Ishikawa (cell line): ENCODE measurements around the gene PRCC.

Source experiments
- CEBPB ChIP-seq: IDR thresholded peaks from 2 replicates; pipeline ENCODE4 v1.6.1; 2012
- CREB1 ChIP-seq: IDR thresholded peaks from 2 replicates; pipeline ENCODE4 v1.6.1; 2012; ENCODE audit warnings: low read depth
- EGR1 ChIP-seq: IDR thresholded peaks from 2 replicates; pipeline ENCODE4 v1.6.1; 2012
- EP300 ChIP-seq: IDR thresholded peaks from 2 replicates; pipeline ENCODE4 v1.6.1; 2012; ENCODE audit warnings: borderline replicate concordance
- FOXM1 ChIP-seq: IDR thresholded peaks from 2 replicates; pipeline ENCODE4 v1.6.1; 2012; ENCODE audit warnings: low read depth, borderline replicate concordance
- NFIC ChIP-seq: IDR thresholded peaks from 2 replicates; pipeline ENCODE4 v1.6.1; 2012
- RAD21 ChIP-seq: IDR thresholded peaks from 2 replicates; pipeline ENCODE4 v1.6.1; 2012; ENCODE audit warnings: low read depth
- TAF1 ChIP-seq: IDR thresholded peaks from 2 replicates; pipeline ENCODE4 v1.6.1; 2012; ENCODE audit warnings: low read depth, mild to moderate bottlenecking
- TCF12 ChIP-seq: IDR thresholded peaks from 2 replicates; pipeline ENCODE4 v1.6.1; 2012; ENCODE audit warnings: low read depth
- TEAD4 ChIP-seq: IDR thresholded peaks from 2 replicates; pipeline ENCODE4 v1.6.1; 2012
- YY1 ChIP-seq: IDR thresholded peaks from 2 replicates; pipeline ENCODE4 v1.6.1; 2012; ENCODE audit warnings: low read depth
- ZBTB7A ChIP-seq: IDR thresholded peaks from 2 replicates; pipeline ENCODE4 v1.6.1; 2012; ENCODE audit warnings: low read depth
- TF ChIP-seq, protein P1 (sequence below): IDR thresholded peaks from 2 replicates; pipeline ENCODE4 v1.6.1; 2012
- TF ChIP-seq, protein P2 (sequence below): IDR thresholded peaks from 2 replicates; pipeline ENCODE4 v1.6.1; 2012; ENCODE audit warnings: low read depth, mild to moderate bottlenecking
- TF ChIP-seq, protein P3 (sequence below): IDR thresholded peaks from 2 replicates; pipeline ENCODE4 v1.6.1; 2012

Gene PRCC

DNA sequence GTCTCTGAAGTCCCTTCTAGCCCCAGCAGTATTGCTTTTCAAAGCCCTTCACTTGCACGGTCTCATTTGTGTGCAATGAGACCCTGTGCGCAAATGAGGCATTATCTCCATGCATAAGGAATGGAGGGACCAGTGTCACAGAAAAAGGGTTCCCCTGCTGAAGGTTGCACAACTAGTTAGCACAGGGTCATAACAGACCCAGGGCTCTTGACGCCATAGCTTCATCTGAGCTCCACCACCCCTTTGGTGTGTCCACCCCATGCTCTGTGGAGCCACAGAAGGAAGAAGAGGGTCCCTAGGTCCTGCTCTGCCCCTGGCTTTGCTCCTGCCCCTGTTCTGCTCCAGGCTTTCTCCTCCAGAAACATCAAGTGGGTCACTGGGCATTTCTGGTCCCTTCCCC lies 36.7 kb downstream of the PRCC start:
- TF ChIP-seq, protein P1, sequence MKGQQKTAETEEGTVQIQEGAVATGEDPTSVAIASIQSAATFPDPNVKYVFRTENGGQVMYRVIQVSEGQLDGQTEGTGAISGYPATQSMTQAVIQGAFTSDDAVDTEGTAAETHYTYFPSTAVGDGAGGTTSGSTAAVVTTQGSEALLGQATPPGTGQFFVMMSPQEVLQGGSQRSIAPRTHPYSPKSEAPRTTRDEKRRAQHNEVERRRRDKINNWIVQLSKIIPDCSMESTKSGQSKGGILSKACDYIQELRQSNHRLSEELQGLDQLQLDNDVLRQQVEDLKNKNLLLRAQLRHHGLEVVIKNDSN: no peak
- no peak for TF ChIP-seq TEAD4
- TF ChIP-seq, protein P2, sequence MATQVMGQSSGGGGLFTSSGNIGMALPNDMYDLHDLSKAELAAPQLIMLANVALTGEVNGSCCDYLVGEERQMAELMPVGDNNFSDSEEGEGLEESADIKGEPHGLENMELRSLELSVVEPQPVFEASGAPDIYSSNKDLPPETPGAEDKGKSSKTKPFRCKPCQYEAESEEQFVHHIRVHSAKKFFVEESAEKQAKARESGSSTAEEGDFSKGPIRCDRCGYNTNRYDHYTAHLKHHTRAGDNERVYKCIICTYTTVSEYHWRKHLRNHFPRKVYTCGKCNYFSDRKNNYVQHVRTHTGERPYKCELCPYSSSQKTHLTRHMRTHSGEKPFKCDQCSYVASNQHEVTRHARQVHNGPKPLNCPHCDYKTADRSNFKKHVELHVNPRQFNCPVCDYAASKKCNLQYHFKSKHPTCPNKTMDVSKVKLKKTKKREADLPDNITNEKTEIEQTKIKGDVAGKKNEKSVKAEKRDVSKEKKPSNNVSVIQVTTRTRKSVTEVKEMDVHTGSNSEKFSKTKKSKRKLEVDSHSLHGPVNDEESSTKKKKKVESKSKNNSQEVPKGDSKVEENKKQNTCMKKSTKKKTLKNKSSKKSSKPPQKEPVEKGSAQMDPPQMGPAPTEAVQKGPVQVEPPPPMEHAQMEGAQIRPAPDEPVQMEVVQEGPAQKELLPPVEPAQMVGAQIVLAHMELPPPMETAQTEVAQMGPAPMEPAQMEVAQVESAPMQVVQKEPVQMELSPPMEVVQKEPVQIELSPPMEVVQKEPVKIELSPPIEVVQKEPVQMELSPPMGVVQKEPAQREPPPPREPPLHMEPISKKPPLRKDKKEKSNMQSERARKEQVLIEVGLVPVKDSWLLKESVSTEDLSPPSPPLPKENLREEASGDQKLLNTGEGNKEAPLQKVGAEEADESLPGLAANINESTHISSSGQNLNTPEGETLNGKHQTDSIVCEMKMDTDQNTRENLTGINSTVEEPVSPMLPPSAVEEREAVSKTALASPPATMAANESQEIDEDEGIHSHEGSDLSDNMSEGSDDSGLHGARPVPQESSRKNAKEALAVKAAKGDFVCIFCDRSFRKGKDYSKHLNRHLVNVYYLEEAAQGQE: no peak
- TF ChIP-seq RAD21: no peak
- TF ChIP-seq NFIC: no peak
- TF ChIP-seq TAF1: no peak
- TF ChIP-seq EP300: no peak
- no peak for TF ChIP-seq CREB1
- no peak for TF ChIP-seq TCF12
- no peak for TF ChIP-seq CEBPB
- TF ChIP-seq FOXM1: no peak
- no peak for TF ChIP-seq YY1
- TF ChIP-seq EGR1: no peak
- TF ChIP-seq, protein P3, sequence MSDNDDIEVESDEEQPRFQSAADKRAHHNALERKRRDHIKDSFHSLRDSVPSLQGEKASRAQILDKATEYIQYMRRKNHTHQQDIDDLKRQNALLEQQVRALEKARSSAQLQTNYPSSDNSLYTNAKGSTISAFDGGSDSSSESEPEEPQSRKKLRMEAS: no peak
- TF ChIP-seq ZBTB7A: no peak

DNA sequence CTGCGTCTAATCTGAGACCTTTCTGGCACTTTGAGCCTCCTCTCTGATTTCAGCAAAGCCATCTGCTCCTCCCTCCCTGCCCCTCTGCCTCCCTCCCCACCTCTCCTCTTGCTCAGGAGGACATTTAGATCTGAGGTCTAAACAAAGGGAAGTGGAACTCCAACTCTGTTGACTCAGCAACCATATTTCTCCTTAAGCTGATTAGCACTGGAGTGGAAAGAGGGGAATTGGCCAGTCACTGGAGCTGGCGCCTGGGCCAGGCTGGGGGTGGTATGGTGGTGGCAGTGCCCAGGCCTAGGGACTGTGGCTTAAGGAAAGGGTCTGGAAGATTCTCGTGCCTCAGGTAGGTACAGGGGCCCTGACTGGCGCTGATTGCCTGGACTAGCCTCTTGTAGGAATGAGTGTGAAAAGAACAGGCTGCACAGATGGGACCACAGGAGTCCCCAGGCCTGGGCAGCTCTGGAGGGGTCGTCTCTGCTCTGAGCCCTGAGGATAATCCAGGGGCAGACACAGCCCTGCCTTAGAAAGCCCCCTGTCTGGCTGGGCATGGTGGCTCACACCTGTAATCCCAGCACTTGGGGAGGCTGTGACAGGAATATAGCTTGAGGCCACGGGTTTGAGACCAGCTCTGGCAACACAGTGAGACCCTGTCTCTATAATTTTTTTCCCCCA lies 37.4 kb downstream of the PRCC start:
- TF ChIP-seq, protein P1: no peak
- TF ChIP-seq EGR1: no peak
- TF ChIP-seq NFIC: no peak
- TF ChIP-seq, protein P2: no peak
- TF ChIP-seq ZBTB7A: no peak
- no peak for TF ChIP-seq RAD21
- no peak for TF ChIP-seq EP300
- TF ChIP-seq, protein P3: no peak
- TF ChIP-seq CREB1: no peak

DNA sequence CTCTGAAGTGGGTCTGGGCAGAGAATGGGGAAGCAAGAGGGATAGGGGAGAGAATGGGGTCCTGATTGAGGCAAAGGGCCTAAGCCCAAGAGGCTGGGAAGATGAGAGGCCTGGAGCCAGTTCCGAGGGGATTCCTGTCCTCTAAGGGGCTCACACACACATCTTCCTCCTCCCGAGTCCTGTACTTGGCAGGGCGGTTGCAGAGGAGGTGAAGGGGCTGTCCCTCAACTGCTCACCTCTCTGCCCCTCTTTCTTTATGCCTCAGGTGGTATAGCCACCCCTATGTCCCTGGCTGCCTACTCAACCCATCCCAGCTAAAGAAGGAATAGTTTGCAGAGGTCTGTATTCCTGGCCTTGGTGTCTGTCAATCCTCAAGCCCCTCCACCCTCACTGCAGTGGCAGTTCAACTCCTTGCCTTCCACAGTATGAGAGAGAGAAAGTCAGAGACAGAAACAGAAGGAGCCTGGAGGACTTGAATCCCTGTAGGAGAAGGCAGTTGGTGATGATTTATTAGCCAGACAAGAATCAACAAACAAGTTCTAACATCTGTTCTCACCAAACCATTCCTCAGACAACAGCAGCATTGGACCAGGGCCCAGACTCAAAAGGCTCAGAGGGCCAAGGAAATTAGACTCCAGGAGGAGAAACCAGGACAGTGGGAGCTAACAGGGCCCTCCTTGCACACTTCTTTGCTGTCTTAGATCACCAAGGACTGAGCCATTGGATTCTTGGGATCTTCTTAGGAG lies 38.6 kb downstream of the PRCC start:
- no peak for TF ChIP-seq FOXM1
- no peak for TF ChIP-seq CREB1

DNA sequence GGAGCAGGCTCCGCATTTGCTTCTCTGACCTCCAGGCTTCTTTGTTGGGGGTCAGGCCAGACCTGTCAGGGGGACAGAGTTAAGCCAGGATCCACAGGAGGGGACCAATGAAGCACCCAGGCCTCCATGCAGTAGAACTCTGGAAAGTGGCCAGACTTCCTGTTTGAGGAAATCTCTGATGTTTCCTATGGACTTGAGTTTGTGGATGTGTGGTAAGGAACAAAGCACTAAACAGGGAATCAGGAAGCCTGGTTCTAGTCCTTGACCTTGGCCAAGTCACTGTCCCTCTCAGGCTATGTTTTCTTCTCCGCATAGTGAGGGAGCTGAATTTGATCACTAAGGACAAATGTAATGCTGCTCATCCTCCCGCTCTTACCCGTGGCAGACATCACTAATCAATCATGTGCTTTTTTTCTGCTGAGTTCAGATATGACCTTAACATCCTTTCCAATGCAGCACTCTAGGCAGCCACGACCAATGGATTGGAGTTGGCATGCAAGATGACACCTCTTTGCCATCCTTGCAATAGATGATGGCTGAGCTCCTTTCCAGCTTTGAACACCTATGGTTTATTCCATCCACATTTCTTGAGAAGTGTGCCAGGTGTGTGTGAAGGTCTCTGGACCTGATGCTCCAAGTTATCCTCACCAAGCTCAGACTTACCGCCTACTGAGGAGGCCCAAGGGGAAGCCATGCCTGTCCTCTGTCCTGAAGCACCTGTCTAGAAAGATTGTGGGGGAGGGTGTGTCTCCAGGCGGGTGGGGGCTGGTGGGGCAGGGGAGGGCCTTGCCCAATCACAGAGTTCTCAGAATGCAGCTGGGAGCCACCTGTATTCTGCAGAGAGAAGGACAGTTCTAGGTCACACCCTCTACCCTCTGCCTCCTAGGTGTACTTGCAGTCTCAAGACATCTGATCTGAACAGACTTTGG lies 39.4 kb downstream of the PRCC start:
- TF ChIP-seq EP300 (no peak), NFIC (no peak), CEBPB (no peak), RAD21 (no peak), YY1 (no peak), ZBTB7A (no peak), FOXM1 (no peak), TAF1 (no peak), TEAD4 (no peak)
- TF ChIP-seq, protein P1: no peak
- TF ChIP-seq, protein P3: no peak

DNA sequence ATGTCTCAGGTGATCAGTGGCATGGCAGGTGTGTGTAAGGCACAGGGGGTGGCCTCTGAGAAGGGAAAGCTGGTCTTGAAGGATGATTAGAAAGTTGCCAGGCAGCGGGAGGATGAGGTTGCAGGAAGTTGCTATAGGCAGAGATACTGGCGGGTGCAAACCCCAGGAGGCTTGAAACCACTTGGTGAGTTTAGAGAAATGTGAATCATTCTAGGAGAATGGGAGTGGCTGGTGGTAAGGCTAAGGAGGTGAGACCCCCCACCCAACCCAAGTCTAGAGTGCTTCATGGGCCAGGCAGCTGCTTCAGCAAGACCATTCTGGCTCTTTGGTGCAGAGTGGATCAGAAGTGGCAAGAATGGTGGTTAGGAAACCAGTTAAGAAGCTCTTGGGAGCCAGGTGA lies 40.3 kb downstream of the PRCC start:
- TF ChIP-seq ZBTB7A: no peak
- no peak for TF ChIP-seq EP300
- TF ChIP-seq, protein P2: no peak
- no peak for TF ChIP-seq TCF12
- TF ChIP-seq RAD21: no peak
- TF ChIP-seq, protein P1: no peak
- no peak for TF ChIP-seq TEAD4
- no peak for TF ChIP-seq YY1
- TF ChIP-seq, protein P3: no peak
- no peak for TF ChIP-seq CREB1
- no peak for TF ChIP-seq CEBPB
- TF ChIP-seq EGR1: no peak
- no peak for TF ChIP-seq TAF1
- no peak for TF ChIP-seq NFIC
